ENCODE data around the gene SLC1A1.

Gene SLC1A1

GRCh38 chr9:4489919-4490704 lies at the start of gene SLC1A1:
Gene SLC1A1 (plus strand): TSS chr9:4490468. CDS start chr9:4490680, 212 bp downstream.
- no peak for TF ChIP-seq CTCF (IDR thresholded peaks at IDR 0.05; ENCODE audit: low read depth, low read length, missing control alignments)
- peak within 1 kb of the TSS; percentile 68 for H3K4me3 ChIP-seq (ENCODE audit: low read depth, low read length)
- in situ Hi-C loops (cut with HindIII; ENCODE audit: low pct_ligation_motif_present, low sequenced_read_pairs), result no loop called here
- H3K27ac ChIP-seq, result no peak within 1 kb of the TSS
- DNase-seq, result peak; percentile 31
- H3K36me3 ChIP-seq (replicated peaks), result no peaks in the 10 kb centered on the region
- no peaks in the 10 kb centered on the region for H3K27me3 ChIP-seq (replicated peaks)

- Histone ChIP-seq H3K4me3 (ENCODE audit: low read depth, low read length) (no peak overlapping the region), H3K36me3 (replicated peaks) (no peaks in the 10 kb centered on the region), H3K27ac (no peak overlapping the region), H3K27me3 (replicated peaks) (no peaks in the 10 kb centered on the region)
- DNase-seq, result no peak
- TF ChIP-seq CTCF (IDR thresholded peaks at IDR 0.05; ENCODE audit: low read depth, low read length, missing control alignments), result no peak
- in situ Hi-C loops (cut with HindIII; ENCODE audit: low pct_ligation_motif_present, low sequenced_read_pairs), result no loop called here
Measured at GRCh38 chr9:4442806-4443205, 47.5 kb upstream of the SLC1A1 start.

GRCh38 chr9:4443439-4443838 lies 46.8 kb upstream of the SLC1A1 start:
- in situ Hi-C loops (cut with HindIII; ENCODE audit: low pct_ligation_motif_present, low sequenced_read_pairs), result no loop called here
- H3K36me3 ChIP-seq (replicated peaks), result no peaks in the 10 kb centered on the region
- no peak for TF ChIP-seq CTCF (IDR thresholded peaks at IDR 0.05; ENCODE audit: low read depth, low read length, missing control alignments)
- no peaks in the 10 kb centered on the region for H3K27me3 ChIP-seq (replicated peaks)
- H3K27ac ChIP-seq, result no peak overlapping the region
- DNase-seq, result no peak
- H3K4me3 ChIP-seq (ENCODE audit: low read depth, low read length), result no peak overlapping the region

GRCh38 chr9:4461437-4461836 lies 28.8 kb upstream of the SLC1A1 start:
- no peak for DNase-seq
- in situ Hi-C loops (cut with HindIII; ENCODE audit: low pct_ligation_motif_present, low sequenced_read_pairs), result no loop called here

GRCh38 chr9:4463824-4464223 lies 26.4 kb upstream of the SLC1A1 start:
- no peak for DNase-seq
- no peak for TF ChIP-seq CTCF (IDR thresholded peaks at IDR 0.05; ENCODE audit: low read depth, low read length, missing control alignments)
- Histone ChIP-seq H3K4me3 (ENCODE audit: low read depth, low read length) (no peak overlapping the region), H3K36me3 (replicated peaks) (no peaks in the 10 kb centered on the region), H3K27me3 (replicated peaks) (no peaks in the 10 kb centered on the region), H3K27ac (no peak overlapping the region)
- in situ Hi-C loops (cut with HindIII; ENCODE audit: low pct_ligation_motif_present, low sequenced_read_pairs), result no loop called here

More at GRCh38 chr9:4461437-4461836, 28.8 kb upstream of the SLC1A1 start:
- H3K4me3 ChIP-seq (ENCODE audit: low read depth, low read length), result no peak overlapping the region
- no peak overlapping the region for H3K27ac ChIP-seq
- H3K36me3 ChIP-seq (replicated peaks), result no peaks in the 10 kb centered on the region
- H3K27me3 ChIP-seq (replicated peaks), result no peaks in the 10 kb centered on the region
- no peak for TF ChIP-seq CTCF (IDR thresholded peaks at IDR 0.05; ENCODE audit: low read depth, low read length, missing control alignments)
